ENCODE measurements around the gene UBR2.
"Not testable (repeated sequence)": the region's sequence is repeated elsewhere in the genome, so short reads cannot be mapped to it uniquely, and the experiment has no call there.

The UBR2 gene

DNA sequence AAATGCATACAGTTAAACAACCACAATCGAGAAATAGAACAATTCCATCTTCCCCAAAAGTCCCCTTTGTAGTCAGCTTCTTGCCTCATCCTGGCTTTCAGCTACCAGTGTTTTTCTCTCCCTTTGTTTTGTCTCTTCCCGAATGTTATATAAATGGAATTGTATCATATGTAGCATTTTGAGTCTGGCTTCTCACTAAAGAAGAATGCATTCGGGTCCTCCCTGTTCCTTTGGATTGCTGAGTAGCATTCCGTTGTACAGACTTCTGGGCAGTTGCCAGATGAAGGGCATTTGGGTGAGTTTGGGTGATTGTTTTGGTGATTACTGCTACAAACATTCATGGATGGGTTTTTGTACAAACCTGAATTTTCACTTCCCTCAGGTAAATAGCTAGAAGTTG lies 130.8 kb downstream of the UBR2 start:
- DNase-seq: no peak

DNA sequence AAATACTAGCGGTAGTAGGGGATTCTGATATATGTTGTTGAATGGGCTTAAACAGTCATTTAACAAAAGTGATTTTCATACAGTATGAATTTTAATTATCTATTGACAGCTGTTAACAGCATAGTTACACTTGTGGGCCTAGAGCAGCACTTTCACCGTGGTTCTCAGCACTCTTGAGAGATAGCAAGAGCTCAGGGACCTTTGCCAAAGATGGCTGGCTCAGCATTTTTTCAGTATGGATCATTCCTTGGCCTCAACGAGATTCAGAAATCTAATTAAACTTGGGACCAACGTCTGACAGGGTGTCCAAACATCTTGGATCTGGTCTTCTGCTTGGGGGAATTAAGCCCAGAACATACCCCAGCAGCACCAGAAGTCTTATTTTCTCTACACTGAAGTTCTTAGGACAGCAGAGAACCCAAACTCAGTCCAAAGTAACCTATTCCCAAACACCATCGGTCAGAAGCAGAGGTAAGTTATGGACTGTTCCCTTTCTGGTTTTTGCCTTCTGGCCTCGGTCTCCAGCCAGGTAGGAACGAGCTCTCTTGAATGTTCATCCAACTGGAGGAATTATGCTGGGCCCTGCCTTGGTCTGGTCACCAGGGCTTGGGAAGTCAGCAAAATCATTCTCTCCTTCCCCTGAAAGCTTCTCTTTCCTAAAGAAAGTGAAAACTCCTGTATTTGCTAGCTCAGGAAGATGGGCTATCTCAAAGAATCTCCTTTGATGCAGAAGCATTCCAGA lies 132.9 kb downstream of the UBR2 start:
- no peak for DNase-seq

DNA sequence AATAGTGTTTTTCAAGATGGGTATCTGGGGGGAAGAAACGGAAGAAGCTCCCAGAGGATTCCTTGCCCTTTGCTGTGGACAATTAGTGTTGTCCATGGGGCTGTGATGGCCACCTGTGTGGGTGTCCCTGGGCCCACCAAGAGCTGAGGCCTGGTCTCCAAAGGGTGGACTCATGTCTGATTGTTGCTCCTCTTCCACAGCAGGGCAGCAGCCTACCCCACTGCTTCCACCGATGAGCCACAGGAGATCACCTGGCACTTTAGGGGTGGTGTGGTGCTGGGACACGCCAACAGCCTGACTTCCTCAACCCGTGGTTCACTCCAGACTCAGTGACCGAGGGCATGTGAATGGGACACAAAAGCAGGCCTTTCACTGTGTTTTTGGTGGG lies 133.4 kb downstream of the UBR2 start:
- no peak for DNase-seq

DNA sequence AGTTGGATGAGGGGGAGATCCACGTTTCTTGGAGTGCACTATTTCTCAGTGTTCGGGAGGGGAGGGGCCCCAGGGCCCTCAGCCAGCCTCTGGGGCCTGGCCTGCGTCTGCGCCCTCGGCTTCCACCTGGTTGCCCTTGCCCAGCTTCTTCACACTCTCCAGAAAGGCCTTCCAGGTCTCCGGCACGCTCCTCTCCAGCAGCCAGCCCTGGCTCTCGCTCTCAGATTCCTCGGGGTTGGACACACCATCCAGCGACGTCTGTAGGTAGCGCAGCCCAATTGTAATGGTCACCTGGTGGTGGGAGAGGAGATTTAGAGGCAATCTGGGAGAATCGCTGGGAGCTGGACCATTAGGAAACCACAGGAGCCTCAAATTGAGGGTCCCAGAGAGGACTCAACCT lies 134.4 kb downstream of the UBR2 start:
- no peak for DNase-seq

DNA sequence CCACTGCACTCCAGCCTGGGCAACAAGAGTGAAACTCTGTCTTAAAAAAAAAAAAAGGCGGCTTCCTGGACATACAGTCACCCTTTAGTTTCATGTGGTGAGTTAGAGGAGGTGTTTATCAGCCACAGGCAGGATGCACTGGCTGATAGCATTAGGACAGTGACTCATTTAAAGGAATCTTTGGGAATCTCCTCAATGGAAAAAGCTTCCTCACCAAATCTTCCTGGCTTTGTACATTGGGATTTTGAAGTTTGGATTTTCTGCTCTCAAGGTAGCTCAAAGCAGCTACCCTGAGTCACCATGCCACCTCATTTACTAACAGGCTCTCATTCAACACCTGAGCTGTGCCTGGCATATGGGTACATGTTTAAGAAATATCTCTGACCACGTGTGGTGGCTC lies 138.4 kb downstream of the UBR2 start:
- DNase-seq: no peak

DNA sequence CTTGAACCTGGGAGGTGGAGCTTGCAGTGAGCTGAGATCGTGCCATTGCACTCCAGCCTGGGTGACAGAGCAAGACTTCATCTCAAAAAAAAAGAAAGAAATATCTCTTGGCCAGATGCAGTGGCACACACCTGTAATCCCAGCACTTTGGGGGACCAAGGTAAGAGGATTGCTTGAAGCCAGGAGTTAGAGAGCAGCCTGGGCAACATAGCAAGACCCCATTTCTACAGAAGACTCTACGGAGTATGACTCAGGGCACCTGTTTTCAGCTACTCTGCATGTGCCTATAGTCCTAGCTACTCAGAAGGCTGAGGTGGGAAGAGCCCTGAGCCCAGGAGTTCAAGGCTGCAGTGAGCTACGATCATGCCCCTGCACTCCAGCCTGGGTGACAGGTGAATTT lies 139.0 kb downstream of the UBR2 start:
- not testable (repeated sequence) for DNase-seq

DNA sequence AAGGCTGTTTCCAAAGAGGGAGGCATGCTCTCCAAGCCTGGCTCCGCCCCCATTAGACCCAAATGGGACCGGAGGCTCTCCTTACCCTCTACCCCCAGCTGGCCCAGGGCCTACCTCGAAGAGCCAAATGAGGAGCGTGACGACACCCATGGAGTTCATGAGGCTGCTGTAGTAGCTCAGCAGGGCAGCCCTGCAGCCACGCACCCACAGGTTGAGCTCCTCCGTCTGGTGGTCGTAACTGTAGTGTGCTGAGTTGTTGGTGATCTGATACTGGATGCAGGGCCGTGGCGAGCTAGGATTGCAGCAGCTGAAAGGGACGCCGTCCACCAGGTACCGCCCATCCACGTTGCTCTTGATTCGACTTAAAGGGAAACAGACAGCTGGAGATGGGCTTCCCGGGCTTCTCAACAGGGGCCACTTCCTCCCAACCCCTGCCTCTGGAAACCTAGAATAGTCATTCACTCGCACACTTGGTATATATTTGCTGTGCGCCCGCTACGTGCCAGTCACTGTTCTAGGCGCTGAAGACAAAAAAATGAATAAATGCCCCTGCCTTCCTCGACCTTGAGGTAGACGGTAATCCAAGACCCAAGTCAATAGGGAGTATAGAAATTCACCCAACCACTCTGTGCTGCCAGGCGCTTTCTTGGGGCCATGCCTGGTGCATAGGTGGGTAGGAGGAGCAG lies 140.6 kb downstream of the UBR2 start:
- no peak for DNase-seq

DNA sequence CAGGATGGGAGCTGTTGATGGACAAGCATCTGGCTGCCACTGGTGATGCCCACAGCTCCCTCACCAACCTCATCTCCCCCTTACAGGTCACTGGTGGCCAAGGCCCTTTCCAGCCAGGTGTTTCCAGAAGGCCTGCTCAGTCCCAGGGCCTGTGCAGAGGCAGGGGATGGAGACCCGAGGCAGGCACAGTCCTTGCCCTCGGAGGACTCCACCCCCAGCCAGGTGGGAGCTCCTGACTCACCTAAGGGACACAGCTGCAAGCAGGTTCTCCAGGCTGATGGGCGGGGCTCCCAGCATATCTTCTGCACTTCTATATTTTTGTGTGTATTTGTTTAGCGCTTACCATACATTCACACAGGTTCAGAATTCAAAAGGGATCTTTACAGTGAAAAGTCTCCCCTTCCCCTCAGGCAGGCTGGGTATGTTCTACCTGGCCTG lies 141.1 kb downstream of the UBR2 start:
- no peak for DNase-seq

DNA sequence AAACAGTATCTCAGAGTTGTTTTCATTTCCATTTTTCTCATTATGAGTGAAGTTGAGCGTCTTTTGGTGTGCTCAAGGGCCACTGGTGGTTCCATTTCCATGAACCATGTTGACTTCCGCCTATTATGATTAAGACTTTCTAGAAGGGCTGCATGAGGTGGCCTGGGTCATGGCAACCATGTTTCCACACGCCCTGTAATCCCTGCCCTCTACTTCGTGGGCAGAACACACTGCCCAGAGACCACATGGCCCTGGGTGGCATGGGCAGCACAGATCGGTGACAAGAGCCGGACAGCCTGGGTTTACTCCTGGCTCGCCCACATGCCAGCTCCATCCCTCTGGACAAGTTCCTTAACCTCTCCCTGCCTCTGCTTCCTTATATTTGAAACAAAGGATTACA lies 143.8 kb downstream of the UBR2 start:
- no peak for DNase-seq

DNA sequence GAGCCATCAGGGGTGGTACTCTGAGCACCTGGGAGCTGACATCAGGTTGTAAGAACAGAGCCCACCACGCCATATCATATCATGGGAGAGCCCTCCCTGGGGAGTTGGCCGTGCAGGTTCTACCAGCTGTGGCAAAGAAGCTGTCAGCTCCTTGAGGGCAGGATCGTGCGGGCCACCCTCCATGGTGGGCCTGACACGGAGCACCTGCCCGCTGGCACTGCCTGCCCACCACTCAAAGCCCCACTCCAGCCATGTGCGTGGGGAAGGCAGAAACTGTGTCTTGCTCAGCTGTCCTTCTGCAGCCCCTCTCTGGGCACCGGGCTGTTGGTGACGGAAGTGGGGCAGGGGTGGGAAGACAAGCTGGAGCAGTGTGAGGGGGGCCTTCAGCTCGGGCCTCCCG lies 144.3 kb downstream of the UBR2 start:
- no peak for DNase-seq

DNA sequence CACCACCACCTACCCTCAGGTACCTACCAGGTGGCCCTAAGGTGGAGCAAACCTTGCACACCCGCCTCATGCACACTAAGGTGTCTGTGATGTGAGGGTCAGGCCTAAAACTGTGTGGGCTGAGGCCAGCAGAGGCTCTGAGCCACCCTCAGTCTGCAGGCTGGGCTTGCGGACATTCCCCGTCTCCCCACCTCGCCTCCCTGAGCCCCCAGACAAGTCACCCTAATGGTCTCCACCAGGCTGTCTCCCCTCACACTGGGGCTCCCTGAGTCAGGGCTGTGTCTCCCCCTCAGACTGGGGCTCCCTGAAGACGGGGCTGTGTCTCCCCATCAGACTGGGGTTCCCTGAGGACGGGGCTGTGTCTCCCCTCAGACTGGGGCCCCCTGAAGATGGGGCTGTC lies 146.0 kb downstream of the UBR2 start:
- DNase-seq: no peak

DNA sequence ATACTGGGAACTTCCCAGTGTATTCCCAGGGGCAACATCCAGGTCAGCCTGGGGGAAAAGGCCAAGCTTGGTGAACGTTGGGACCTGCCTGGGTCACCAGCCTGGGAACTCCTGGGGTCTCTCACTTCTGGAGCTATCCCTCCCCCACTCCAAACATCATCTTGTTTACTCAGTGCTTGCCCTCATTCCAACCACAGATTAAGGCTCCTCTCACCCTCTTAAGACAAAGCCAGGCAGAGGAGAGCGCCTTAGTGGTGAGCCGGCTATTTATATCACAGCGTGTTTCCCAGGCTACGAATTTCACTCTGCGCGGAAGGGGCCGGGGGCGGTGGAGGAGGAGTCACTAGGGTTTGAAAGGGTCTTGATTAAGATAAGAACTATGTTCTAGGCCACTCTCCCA lies 146.5 kb downstream of the UBR2 start:
- DNase-seq: no peak

DNA sequence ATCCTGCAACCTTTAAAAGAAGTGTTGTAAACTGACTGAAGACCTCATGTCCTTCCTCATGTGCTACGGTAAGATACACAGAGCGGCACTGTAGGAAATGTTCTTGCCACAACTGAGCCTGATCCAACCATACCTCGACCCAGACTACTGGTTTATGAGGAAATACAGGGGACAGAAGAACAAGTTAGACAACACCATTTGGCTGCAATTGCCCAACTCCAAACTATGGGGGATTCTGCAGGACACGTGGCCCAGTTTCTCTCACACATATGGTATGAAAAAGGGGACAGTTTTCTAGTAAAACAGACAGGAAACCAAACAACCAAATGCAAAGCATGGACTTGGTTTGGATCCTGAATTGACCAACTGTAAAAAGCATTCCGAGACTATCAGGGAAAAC lies 148.1 kb downstream of the UBR2 start:
- DNase-seq: no peak

DNA sequence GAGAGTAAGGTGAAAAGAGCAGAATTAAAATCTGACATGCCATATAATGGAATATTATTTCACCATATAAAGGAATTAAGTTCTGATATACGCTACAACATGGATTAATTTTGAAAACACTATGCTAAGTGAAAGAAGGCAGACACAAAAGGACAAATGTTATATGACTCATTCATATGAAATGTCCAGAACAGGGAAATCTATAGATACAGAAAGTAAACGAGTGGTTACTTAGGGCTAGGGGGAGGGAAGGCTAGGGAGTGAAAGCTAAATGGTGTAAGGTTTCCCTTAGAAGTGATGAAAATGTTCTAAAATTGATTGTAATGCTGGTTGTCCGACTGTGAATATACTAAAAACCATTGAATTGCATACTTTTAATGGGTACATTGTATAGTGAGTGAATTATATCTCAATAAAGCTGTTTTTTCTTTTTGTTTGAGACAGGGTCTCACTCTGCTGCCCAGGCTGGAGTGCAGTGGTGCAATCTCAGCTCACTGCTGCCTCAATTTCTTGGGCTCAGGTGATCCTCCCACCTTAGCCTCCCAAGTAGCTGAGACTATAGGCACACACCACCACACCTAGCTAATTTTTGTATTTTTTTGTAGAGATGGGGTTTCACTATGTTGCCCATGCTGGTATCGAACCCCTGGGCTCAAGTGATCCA lies 150.4 kb downstream of the UBR2 start:
- no peak for DNase-seq

DNA sequence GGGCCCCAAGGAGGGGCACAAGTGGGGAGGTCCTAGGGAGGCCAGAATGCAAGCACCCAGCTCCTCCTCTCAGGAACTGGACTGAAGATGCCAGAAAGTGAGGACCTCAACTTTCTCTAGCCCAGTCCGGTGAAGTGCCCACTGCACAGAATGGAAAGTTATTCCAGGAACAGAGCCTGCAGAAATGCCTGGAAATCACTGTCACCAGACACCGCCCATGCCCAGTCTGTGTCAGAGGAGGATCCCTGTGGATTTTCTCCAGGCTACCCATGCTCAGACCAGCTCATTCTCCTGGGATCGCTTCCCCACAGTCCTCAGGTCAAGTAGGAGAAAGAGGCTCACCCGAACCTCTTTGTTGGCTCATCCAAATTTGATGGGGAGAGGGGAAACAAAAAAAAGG lies 152.0 kb downstream of the UBR2 start:
- DNase-seq: no peak

DNA sequence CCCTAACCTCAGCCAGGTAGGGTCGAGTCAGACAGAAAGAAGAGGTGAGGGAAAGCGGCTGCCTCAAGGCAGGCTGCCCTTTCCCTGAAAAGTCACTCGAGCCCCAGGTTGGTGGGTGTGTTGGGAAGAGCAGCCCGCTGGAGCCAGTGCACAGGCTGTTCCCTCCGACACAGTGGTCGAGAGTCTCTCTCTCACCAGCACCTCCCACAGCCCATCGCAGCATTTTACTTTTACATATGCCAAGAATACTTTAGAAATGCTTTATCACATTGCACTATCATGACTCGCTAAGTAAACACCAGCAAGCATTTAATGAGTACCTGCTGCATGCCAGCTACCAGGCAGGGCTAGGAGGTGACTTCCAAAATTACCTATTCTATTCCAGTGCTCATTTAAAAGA lies 156.9 kb downstream of the UBR2 start:
- no peak for DNase-seq

DNA sequence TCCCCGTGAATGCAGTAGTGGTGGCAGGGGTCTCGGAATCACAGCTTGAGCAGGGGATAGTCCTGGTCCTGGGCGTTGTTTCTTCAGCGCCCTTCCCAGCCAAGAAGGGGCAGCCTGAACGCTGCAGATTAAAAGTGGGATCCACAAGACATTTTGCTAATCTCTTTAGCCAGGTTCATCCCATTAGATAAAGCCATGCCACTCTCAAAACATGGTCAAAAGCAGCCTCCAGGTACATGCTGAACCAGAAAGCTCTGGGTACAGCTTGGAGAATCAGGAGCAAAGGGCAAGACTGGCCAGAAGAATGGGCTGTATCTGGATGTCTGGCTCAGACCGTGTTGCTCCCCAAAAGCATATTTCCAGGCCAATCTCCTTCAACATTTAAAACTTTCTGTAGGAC lies 158.7 kb downstream of the UBR2 start, which contains the start of gene PRPH2:
PRPH2 (minus strand) TSS at position 101 of the 400 bp plus-strand sequence. CDS start 263 bp downstream, outside the sequence.
- DNase-seq: no peak

DNA sequence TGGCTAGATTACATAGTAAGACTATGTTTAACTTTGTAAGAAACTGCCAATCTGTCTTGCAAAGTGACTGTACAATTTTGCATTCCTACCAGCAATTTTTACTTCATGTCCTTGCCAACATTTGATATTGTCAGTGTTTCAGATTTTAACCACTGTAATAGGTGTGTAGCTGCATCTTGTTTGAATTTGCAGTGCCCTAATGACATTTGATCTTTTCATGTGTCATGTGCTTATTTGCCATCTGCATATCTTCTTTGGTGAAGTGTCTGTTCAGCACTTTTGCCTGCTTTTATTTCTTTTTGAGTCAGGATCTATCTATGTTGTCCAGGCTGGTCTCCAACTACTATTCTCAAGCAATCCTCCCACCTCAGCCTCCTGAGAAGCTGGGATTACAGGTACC lies 161.0 kb downstream of the UBR2 start:
- DNase-seq: no peak

DNA sequence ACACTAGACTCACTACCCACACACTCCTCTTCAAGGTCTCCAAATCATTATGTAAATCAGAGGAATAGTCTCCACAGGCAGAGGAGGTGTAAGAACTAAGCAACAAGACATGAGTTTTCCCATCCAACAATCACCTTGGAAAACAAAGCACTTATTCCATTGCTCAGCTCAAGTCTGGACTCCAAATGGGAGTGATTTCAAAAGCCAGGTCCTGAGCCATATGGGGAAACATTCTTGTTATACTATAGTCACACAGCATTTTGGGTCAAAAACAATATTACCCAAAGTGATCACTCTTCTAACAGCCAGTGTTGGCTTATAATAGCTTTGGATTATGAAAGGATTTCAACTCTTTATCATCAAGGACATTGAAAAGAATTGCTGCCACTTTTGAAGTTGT lies 162.2 kb downstream of the UBR2 start:
- DNase-seq: no peak

DNA sequence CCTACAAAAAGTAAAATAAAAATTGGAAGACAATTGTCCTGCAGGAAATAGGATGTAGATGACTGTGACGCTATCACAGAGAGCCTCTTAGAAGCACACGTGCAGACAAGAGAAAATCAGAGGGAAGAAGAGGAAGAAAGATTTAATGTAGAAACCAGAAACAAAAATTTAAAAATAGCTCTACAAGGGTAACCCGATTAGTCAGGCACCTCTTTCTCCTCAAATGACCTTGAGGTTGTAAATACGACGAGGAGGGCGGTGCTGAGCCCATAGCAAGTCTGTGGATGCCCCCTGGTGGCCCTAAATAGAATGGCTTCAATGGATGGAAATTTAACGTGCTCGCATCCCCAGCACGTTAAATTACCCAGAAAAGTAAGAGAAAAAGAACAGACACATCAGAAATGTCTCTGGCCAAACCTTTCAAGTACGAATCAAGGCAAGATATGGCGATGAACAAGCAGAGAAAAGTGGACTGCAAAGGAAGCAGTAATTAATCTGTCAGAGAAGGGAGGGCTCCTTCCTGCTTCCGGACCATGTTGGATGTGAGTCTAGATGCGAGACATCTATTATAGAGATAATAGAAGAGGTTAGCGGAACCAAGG lies 162.8 kb downstream of the UBR2 start:
- peak; percentile 57 for DNase-seq

DNA sequence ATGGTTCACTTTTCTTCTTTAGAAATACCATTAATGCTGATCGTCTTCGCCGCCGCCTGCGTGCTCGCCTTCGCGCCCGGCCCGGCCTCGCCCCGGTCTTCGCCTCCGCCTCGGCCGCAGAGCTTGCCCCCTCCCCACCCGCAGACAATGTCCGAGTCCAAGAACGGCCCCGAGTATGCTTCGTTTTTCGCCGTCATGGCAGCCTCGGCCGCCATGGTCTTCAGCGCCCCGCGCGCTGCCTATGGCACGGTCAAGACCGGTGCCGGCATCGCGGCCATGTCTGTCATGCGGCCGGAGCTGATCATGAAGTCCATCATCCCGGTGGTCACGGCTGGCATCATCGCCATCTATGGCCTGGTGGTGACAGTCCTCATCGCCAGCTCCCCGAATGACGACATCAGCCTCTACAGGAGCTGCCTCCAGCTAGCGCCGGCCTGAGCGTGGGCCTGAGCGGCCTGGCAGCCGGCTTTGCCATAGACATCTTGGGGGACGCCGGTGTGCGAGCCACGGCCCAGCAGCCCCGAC lies 163.3 kb downstream of the UBR2 start:
- peak; percentile 23 for DNase-seq

DNA sequence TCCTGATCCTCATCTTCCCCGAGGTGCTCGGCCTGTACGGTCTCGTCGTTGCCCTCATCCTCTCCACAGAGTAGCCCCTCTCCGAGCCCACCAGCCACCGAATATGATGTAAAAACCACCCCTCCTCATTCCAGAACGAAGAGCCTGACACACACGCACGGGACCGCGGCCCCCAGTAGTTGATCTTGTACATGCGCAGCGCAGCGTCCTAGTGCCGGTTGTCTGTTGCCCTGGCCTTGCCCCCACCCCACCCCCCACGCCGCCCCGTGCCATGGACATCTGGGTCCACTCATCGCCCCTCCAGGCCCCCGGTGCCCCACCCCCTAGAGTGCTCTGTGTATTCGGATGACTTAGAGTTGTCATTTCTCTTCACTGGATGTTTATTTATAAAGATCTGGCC lies 163.8 kb downstream of the UBR2 start:
- no peak for DNase-seq

DNA sequence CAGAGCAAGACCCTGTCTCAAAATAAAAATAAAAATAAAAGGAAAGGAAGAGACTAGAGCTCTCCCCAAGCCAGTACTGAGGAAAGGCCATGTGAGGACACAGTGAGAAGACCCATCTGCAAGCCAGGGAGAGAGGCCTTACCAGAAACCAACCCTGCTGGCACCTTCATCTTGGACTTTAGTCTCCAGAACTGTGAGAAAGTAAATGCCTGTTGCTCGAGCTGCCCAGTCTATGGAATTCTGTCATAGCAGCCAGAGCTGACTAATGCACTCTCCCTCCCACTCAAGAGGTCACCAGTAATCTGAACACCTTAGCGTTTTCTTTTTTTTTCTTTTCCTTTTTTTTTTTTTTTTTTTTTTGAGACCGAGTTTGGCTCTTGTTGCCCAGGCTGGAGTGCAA lies 165.9 kb downstream of the UBR2 start:
- DNase-seq: no peak
